ENCODE measurements around the gene KRT3.

The KRT3 gene

DNA sequence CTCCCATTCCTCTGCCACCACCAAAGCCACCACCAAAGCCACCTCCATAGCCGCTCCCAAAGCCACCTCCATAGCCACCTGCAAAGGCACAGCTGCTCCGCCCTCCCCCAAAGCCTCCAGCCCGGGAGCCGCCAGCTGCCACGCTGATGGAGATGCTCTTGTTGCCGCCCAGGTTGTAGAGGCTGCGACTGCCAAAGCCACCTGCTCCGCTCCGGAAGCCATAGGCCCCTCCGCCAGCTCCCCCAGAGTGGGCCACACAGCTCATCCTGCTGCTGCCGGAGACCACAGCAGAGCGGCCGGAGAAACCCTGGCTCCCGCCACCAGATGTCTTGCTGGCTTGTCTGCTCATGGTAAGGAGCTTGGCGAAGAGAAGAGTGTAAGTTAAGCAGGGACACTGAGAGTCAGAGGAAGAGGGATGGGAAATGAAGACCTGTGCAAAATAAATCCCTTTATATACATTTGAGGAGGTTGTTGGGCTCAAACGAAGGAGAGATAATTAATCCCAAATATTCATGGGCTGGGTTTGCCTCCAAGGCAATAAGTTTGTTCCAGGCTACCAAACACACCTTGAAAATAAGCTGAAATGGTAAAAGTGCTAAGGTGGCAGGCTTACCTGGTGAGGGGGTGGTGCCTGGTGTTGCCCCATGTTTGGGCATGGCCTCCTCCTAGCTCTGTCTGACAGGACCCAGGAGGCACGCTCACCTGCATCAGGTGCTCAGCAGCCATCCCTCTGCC is at the start of gene KRT3:
Gene KRT3, minus strand, starts transcription at position 424 of the 735 bp plus-strand sequence. Its CDS starts 75 bp downstream, at position 349.
- no peaks in the 10 kb centered on the region for H3K36me3 ChIP-seq (ENCODE audit: low read length)
- no peak within 1 kb of the TSS for H3K9ac ChIP-seq (ENCODE audit: low read length)
- no peaks in the 10 kb centered on the region for H3K9me3 ChIP-seq (ENCODE audit: insufficient read depth, low read length)
- H4K20me1 ChIP-seq (ENCODE audit: low read depth, low read length) = no peaks in the 10 kb centered on the region
- H3K79me2 ChIP-seq (ENCODE audit: insufficient read depth, low read length) = no peaks in the 10 kb centered on the region
- H3K9me2 ChIP-seq (replicated peaks; ENCODE audit: insufficient read depth, low read length) = no peaks in the 10 kb centered on the region
- TF ChIP-seq, protein P1, sequence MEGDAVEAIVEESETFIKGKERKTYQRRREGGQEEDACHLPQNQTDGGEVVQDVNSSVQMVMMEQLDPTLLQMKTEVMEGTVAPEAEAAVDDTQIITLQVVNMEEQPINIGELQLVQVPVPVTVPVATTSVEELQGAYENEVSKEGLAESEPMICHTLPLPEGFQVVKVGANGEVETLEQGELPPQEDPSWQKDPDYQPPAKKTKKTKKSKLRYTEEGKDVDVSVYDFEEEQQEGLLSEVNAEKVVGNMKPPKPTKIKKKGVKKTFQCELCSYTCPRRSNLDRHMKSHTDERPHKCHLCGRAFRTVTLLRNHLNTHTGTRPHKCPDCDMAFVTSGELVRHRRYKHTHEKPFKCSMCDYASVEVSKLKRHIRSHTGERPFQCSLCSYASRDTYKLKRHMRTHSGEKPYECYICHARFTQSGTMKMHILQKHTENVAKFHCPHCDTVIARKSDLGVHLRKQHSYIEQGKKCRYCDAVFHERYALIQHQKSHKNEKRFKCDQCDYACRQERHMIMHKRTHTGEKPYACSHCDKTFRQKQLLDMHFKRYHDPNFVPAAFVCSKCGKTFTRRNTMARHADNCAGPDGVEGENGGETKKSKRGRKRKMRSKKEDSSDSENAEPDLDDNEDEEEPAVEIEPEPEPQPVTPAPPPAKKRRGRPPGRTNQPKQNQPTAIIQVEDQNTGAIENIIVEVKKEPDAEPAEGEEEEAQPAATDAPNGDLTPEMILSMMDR (IDR thresholded peaks at IDR 0.05; ENCODE audit: insufficient read depth, low read length, poor library complexity, severe bottlenecking) = no peak
- no peak for TF ChIP-seq EZH2phosphoT487 (conservative IDR thresholded peaks at IDR 0.05; ENCODE audit: low read length)
- peaks cover 3% of the 10 kb centered on the region; the same call in 1 of the 2 replicates for H3K27me3 ChIP-seq (ENCODE audit: low read length)
- H3K4me2 ChIP-seq (ENCODE audit: low read depth, low read length, poor library complexity, severe bottlenecking) = no peak within 1 kb of the TSS
- H2AFZ ChIP-seq (ENCODE audit: low read depth, low read length, severe bottlenecking) = no peak within 1 kb of the TSS
- H3K4me3 ChIP-seq (ENCODE audit: insufficient read depth, low read length, poor library complexity, severe bottlenecking) = no peak within 1 kb of the TSS
- no peak within 1 kb of the TSS for H3K27ac ChIP-seq (ENCODE audit: low read depth, low read length)
- H3F3A ChIP-seq (ENCODE audit: insufficient read depth) = no peaks in the 10 kb centered on the region

DNA sequence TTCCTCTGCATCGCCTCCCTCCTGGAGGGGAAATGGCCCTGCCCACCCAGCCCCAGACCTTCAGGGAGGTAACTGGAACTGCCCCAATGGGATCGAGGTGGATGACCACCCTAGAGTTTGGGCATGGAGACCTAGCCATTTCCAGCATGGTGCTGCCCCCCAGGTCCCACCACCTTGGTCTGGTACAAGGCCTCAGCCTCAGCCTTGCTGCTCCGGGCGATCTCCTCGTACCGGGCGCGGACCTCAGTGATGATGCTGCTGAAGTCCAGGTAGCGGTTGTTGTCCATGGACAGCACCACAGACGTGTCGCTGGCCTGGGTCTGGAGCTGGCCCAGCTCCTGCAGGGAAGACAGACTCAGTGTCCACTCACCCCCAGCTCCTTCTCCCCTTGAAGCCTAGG is 48.5 kb upstream of the KRT3 start:
- no peaks in the 10 kb centered on the region for H3K36me3 ChIP-seq (ENCODE audit: low read length)

DNA sequence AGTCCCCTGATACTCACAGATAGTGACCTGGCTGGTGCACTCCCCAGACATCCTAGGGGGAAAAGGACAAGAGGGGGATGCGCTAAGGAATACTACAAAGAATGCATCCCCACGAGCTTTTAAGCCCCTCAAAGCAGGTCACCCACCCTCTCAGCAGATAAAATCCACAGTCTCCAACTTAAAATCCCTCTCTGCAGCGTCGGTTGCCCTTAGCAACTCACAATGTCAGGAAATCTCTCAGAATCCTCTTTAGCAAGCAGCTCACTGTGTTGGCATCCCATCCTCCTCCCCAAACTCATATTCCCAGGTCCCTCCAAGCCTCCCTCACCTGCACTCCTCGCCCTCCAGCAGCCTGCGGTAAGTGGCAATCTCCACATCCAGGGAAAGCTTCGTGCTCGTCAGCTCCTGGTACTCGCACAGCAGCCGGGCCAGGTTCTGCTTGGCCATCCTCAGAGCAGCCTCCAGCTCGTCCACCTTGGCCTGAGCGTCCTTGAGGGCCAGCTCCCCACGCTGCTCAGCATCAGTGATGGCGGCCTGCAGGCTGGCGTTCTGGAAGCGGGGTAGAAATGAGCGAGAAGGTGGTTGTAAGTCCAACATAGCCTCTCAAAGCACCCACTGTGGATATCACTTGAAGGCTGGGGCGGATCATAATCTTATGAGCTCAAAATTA is 43.7 kb upstream of the KRT3 start:
- no peak overlapping the region for H3K4me3 ChIP-seq (ENCODE audit: insufficient read depth, low read length, poor library complexity, severe bottlenecking)
- no peaks in the 10 kb centered on the region for H3K9me2 ChIP-seq (replicated peaks; ENCODE audit: insufficient read depth, low read length)
- H4K20me1 ChIP-seq (ENCODE audit: low read depth, low read length) = no peaks in the 10 kb centered on the region
- no peaks in the 10 kb centered on the region for H3K9me3 ChIP-seq (ENCODE audit: insufficient read depth, low read length)
- no peak overlapping the region for H2AFZ ChIP-seq (ENCODE audit: low read depth, low read length, severe bottlenecking)
- no peaks in the 10 kb centered on the region for H3F3A ChIP-seq (ENCODE audit: insufficient read depth)
- TF ChIP-seq EZH2phosphoT487 (conservative IDR thresholded peaks at IDR 0.05; ENCODE audit: low read length) = no peak
- TF ChIP-seq, protein P1 (IDR thresholded peaks at IDR 0.05; ENCODE audit: insufficient read depth, low read length, poor library complexity, severe bottlenecking) = no peak
- H3K9ac ChIP-seq (ENCODE audit: low read length) = no peak overlapping the region
- H3K79me2 ChIP-seq (ENCODE audit: insufficient read depth, low read length) = no peaks in the 10 kb centered on the region
- no peaks in the 10 kb centered on the region for H3K27me3 ChIP-seq (ENCODE audit: low read length)
- no peak overlapping the region for H3K27ac ChIP-seq (ENCODE audit: low read depth, low read length)
- H3K36me3 ChIP-seq (ENCODE audit: low read length) = no peaks in the 10 kb centered on the region
- no peak overlapping the region for H3K4me2 ChIP-seq (ENCODE audit: low read depth, low read length, poor library complexity, severe bottlenecking)

More for the DNA sequence above, 48.5 kb upstream of the KRT3 start:
- Histone ChIP-seq H3K9me3 (ENCODE audit: insufficient read depth, low read length) (no peaks in the 10 kb centered on the region), H4K20me1 (ENCODE audit: low read depth, low read length) (no peaks in the 10 kb centered on the region), H3K27me3 (ENCODE audit: low read length) (no peaks in the 10 kb centered on the region), H2AFZ (ENCODE audit: low read depth, low read length, severe bottlenecking) (no peak overlapping the region), H3K79me2 (ENCODE audit: insufficient read depth, low read length) (no peaks in the 10 kb centered on the region), H3K9me2 (replicated peaks; ENCODE audit: insufficient read depth, low read length) (no peaks in the 10 kb centered on the region), H3K27ac (ENCODE audit: low read depth, low read length) (no peak overlapping the region), H3K4me3 (ENCODE audit: insufficient read depth, low read length, poor library complexity, severe bottlenecking) (no peak overlapping the region), H3F3A (ENCODE audit: insufficient read depth) (no peaks in the 10 kb centered on the region), H3K4me2 (ENCODE audit: low read depth, low read length, poor library complexity, severe bottlenecking) (no peak overlapping the region), H3K9ac (ENCODE audit: low read length) (no peak overlapping the region)
- TF ChIP-seq EZH2phosphoT487 (conservative IDR thresholded peaks at IDR 0.05; ENCODE audit: low read length) = no peak
- TF ChIP-seq, protein P1 (IDR thresholded peaks at IDR 0.05; ENCODE audit: insufficient read depth, low read length, poor library complexity, severe bottlenecking) = no peak

Measured in SU-DHL-6 (cell line).